Smooth muscle cell of the brain vasculature (primary cell): ENCODE results near the gene PARD3B.
"Not testable (repeated sequence)": the region's sequence is repeated elsewhere in the genome, so short reads cannot be mapped to it uniquely, and the experiment has no call there.

Experiments
- DNase-seq: peaks from one replicate; pipeline ENCODE4 v3.0.0-alpha.2; 2012; ENCODE audit warnings: low read depth, low spot score

PARD3B gene

GRCh38 chr2:205460217-205460616, 914.9 kb downstream of the PARD3B start:
- DNase-seq, result no peak

DNA sequence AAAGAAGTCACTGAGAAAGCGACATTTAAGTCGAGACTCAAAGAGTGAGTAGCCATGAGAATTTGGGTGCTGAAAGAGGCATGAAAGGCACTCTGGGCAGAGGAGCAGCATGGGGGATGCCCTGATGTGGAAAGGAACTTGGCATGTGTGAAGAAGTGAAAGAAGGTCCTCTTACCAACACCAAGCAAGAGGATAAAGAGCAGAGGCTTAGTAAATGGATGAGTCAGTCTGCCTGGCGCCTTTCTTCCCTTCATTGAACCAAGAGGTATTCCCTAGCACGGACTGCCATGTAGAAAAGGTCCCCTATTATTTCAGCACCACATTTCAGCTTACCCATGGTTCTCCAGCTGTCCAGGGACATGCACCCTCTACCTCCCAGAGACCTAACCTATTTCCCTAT, 915.9 kb downstream of the PARD3B start:
- DNase-seq, result no peak

DNA sequence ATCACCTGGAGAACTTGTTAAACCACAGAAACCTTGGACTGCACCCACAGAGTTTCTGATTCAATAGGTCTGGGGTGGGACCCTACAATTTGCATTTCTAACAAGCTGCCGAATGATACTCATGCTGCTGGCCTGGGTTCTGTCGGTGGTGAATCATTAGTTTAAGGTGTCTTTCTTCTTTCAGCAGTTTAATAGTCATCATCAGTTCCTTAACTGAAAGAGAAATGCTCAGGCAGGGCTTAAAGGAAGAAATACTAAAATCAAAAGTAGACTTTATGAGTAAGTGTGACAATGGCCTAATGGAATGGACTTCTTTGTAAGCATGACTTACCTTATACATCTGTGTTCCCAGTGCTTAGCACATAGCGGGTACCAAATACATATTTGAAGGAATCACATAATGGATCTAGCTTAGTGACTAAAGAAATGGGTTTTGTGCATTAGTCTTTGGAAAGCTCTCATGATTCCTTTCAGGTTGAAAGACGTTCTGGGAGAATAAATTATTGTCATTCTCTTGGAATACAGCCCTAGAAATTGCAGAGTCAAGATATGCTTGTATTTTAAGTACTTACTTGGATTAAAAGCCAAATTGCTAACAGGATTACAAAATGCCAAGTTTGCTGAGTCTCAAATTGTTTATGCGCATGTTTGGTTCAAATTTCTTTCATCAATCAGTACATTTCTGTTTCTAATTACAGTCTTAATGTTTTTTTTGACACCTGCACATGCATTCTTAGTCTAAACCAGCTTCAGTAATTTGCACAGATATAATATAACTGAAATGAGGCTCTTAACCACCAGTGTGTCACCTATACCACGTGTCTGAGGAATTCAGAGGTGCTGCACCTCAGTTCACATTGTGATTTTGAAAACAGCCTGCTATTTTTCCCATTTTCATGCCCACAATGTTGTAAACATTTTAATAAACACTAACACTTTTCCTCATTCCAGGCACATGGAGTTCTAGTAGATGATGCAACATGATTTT, 916.7 kb downstream of the PARD3B start:
- no peak for DNase-seq

GRCh38 chr2:205462681-205463345, 917.5 kb downstream of the PARD3B start:
- DNase-seq, result no peak

- no peak for DNase-seq
Observed at GRCh38 chr2:205463466-205464025, 918.3 kb downstream of the PARD3B start.

DNA sequence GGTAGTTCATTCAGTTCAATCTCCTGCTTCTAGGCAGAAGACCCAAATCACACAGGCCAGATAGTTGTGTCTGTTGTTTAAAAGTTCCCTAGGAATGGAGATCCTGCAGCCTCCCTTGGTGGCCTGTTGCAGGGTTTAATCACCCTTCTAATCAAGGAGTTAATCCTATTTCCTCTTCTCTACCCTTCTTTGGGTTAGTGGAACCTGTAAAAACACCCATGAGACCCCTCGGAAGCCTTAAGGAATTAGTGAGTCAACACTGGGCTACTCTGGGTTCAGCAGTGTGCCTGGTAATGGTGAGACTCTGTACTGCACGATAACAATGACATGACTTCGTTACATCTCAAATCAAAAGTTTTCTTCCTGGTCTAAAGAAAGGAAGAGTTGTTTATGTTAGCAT, 919.4 kb downstream of the PARD3B start:
- no peak for DNase-seq

- DNase-seq, result no peak
Observed at GRCh38 chr2:205465791-205466190, 920.5 kb downstream of the PARD3B start.

GRCh38 chr2:205471776-205472175, 926.5 kb downstream of the PARD3B start:
- DNase-seq, result no peak

- DNase-seq, result no peak
Observed at GRCh38 chr2:205473791-205474190, 928.5 kb downstream of the PARD3B start.

DNA sequence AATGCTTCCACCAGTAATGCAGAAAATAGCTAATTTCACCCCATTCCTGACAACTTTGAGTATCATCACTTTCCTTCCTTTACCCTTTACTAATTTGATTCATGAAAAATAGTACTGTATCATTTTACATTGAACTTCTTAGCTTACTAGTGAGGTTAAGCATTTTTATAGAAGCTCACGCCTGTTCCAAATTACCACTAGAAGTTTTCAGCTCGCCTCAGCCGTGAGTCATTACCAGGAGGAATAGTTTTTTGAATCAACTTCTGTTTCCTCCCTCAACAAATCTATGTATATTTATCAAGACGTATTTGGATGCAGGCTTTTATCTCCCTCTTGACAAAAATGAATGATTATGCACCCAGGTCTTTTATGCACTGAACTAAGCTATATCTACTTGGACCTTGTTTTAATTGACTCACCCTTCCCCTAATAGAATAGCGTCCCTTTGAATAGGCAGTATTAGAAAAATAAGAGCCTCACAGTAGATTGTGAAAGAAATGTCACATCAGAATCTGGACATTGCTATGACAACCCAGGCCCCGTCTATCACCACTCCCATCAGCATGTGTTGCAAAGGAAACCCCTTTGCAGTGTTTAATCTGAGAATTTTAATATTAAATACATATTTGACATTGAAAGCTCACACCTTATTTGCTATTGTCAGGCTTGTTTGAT, 929.6 kb downstream of the PARD3B start:
- DNase-seq, result no peak

DNA sequence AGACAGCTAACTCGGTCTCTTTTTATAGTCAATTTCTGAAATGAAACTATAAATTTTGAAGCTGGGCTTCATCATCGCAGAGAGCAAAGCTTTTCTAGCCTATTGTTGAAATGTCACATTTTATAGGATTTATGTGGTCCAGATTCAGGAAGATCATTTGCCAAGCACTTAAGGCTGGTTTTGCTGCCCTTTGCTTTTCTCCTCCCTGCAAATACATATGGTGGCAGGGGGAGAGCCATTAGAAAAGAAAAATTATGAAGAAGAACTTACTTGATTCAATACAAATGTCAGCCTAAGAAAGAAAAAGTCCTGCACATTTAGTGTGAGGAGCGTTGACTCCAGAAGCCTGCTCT, 930.1 kb downstream of the PARD3B start:
- DNase-seq, result no peak

DNA sequence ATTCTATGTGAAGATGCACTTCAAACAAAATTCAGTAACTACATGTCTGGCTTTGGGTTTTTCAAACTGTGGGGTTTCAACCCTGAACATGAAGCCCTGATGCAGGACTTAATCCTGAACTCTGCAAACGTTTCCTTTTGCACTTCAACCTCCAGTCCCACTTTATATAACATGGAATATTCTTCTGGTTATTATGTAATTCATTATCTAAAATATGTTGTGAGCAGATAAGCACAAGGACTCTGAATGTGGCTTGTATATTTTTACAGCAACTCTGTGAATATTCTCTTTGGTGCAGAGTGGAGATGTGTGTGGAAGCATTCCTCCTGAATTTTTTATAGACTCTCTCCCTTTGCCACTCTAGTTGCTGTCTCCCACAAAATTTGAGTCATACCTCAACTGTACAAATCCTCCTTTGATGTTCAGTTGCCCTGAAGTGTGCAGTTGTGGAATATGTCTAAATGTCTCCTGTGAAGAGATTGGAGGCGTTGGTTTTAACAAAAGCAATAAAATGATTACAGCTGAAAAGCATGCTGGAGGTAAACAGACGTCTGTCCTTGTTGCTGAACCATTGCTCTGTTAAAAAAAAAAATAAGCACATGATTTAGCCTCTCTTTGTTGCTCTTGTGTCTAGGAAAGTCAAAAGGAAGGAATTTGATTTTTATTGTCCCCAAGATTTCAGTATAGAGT, 931.9 kb downstream of the PARD3B start:
- no peak for DNase-seq

DNA sequence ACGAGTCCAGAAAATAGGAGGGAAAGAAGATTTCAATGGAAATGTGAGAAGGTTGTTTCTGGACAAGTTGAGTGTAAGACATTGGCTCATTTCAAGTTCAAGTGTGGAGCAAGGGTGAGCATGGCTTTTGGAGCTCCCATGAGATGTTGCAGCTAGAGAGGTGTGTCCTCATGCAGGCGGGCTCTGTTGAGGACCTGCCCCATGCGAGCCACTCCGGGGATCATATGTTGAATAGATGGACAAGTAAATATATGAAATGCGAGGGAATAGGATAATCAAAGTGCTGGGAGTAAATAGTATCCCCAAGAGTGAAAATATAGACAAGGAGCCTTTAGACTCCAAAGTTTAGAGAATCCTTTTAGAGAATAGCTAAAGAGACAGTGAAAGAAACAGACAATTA, 936.6 kb downstream of the PARD3B start:
- DNase-seq, result no peak

- DNase-seq, result no peak
Observed at GRCh38 chr2:205482399-205483081, 937.3 kb downstream of the PARD3B start.

GRCh38 chr2:205483095-205483494, 937.8 kb downstream of the PARD3B start:
- DNase-seq, result no peak

GRCh38 chr2:205484215-205484614, 938.9 kb downstream of the PARD3B start:
- no peak for DNase-seq

DNA sequence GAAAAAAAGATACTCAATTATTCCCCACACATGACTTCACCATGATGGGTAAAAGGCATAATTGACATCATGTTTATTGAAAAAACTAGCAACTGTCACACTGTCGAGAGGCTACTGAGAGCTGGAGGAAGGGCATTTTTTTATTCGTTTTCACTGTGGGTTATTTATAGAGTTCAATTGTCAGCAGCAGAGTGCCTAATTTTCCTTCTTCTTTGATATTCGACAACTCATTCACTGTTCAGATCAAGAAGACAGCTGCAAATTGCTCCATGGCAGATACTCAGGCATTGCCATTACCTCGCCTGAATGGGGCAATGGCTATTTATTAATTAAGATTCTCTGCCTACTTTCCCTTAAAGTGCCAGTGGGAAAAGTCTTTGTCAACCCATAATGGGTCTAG, 939.5 kb downstream of the PARD3B start:
- DNase-seq, result no peak

- DNase-seq, result not testable (repeated sequence)
Observed at GRCh38 chr2:205493528-205493927, 948.3 kb downstream of the PARD3B start.

DNA sequence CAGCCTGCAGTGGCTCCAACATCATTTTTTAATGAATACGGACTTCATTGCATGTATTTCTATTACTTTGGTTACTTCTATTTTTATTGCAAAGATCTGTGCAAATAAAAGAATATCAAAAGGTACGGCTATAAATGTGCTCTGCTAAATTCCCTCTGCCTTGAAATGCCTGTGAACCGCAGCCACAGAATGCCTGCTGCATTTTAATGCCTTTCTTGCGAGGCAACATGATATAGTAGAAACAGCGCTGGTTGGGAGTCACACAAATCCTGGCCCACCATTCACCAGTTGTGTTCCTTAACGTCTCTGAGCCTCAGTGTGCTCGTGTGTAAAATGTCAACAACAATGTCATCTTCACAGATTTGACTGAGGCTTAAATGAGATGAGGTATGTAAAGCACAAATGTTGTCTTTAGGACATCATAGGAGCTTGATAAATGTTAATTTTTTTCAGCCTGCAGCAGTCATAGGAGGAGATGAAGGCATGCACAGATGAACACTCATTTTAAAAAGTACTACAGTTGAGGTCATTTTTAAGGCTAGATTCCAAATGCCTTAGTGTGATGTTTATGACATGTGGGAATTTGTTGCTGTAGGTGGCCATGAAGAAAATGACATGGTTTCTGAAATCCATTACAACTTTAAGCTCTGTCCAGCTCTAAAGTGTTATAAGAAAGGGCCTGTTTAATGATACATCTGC, 949.4 kb downstream of the PARD3B start:
- DNase-seq, result no peak

GRCh38 chr2:205495819-205496218, 950.5 kb downstream of the PARD3B start:
- DNase-seq, result no peak
